Esophagus squamous epithelium (tissue), 5 donors: ENCODE data around the gene MRPS6. TPM values are rescaled to one million over a fixed set of nuclear protein-coding genes. Genes with fewer than 3 reads are reported as not detected.

ENCODE experiments used
- DNase-seq: peaks from one replicate; lab custom pipeline; 2025; lab: John Stamatoyannopoulos, UW
- H3K27ac ChIP-seq, 4 donors: fragments of 200-600 bp; sonication (generic); one replicate each; pipeline ENCODE4 v1.5.1; 2016 to 2019; ENCODE audit warnings: mild to moderate bottlenecking in 1 of 4
- H3K27me3 ChIP-seq, 4 donors: fragments of 200-600 bp; sonication (generic); 1 replicate in 3 of 4; 2 replicates in 1 of 4; pipeline versions ENCODE4 v1.5.1 to v1.6.0; 2017 to 2021; ENCODE audit warnings: antibody characterized with exemption in 1 of 4
- H3K36me3 ChIP-seq, 3 donors: fragments of 200-600 bp; sonication (generic); one replicate each; pipeline ENCODE4 v1.5.1; 2016 to 2019
- H3K4me1 ChIP-seq, 3 donors: fragments of 200-600 bp; sonication (generic); one replicate each; pipeline ENCODE4 v1.5.1; 2017 to 2019
- H3K4me3 ChIP-seq, 4 donors: fragments of 200-600 bp; sonication (generic); 1 replicate in 3 of 4; 2 replicates in 1 of 4; pipeline ENCODE4 v1.5.1; 2016 to 2019; ENCODE audit warnings: mild to moderate bottlenecking in 2 of 4, moderate library complexity in 1 of 4
- H3K9me3 ChIP-seq, 3 donors: fragments of 200-600 bp; sonication (generic); one replicate each; pipeline ENCODE4 v1.5.1; 2016 to 2019
- POLR2A ChIP-seq, 4 donors: fragments of 450-650 bp; IDR thresholded peaks; one replicate each; pipeline ENCODE4 v1.6.1; 2017; ENCODE audit warnings: antibody characterized with exemption in 4 of 4, mild to moderate bottlenecking in 4 of 4, moderate library complexity in 3 of 4
- WGBS, 2 donors: methylation state at CpG; one replicate each; pipeline ENCODE4 v1.1.5; 2018; 5-methylcytosine and 5-hydroxymethylcytosine counted together
- intact Hi-C: fragments of 100-400 bp; cut with DNase I; formaldehyde crosslinking; loops from one replicate; pipeline ENCODE4 v1.15.0; 2022
- total RNA-seq, 4 donors: library from RNA; depleted of rRNA; stranded (reverse); fragments of >200 nt; gene quantifications; one replicate each; pipeline ENCODE4 v1.1.0, GENCODE V29; 2016
- TF ChIP-seq, protein P1 (sequence below), 6 experiments: fragments of 450-650 bp in 4 of 6; fragments of 200-600 bp in 2 of 6; sonication (generic) in 2 of 6; IDR thresholded peaks; one replicate each; pipeline ENCODE4 v1.5.1; 2016 to 2019; ENCODE audit warnings: antibody characterized with exemption in 6 of 6, mild to moderate bottlenecking in 4 of 6, moderate library complexity in 4 of 6
- donor health status: DM: yes; HTN: yes; CAD: no.

Gene MRPS6
- total RNA-seq, 4 donors from 2014 or later = 13.4 to 32.2 (median 20.1) TPM

- no peaks in the 10 kb centered on the region for H3K27me3 ChIP-seq
- intact Hi-C loops = no loop called here
- H3K36me3 ChIP-seq = no peaks in the 10 kb centered on the region
- no peak overlapping the region for H3K4me3 ChIP-seq
- DNase-seq = no peak
- WGBS, 2 donors = 58 to 63% methylated on average over 3 of the region's 3 CpGs
- H3K27ac ChIP-seq = peak overlapping the region in 1 of 4 donors; percentile 21
- H3K4me1 ChIP-seq = no peaks in the 10 kb centered on the region
- no peaks in the 10 kb centered on the region for H3K9me3 ChIP-seq
- no peak for TF ChIP-seq POLR2A (IDR thresholded peaks at IDR 0.05)
- TF ChIP-seq, protein P1, sequence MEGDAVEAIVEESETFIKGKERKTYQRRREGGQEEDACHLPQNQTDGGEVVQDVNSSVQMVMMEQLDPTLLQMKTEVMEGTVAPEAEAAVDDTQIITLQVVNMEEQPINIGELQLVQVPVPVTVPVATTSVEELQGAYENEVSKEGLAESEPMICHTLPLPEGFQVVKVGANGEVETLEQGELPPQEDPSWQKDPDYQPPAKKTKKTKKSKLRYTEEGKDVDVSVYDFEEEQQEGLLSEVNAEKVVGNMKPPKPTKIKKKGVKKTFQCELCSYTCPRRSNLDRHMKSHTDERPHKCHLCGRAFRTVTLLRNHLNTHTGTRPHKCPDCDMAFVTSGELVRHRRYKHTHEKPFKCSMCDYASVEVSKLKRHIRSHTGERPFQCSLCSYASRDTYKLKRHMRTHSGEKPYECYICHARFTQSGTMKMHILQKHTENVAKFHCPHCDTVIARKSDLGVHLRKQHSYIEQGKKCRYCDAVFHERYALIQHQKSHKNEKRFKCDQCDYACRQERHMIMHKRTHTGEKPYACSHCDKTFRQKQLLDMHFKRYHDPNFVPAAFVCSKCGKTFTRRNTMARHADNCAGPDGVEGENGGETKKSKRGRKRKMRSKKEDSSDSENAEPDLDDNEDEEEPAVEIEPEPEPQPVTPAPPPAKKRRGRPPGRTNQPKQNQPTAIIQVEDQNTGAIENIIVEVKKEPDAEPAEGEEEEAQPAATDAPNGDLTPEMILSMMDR (IDR thresholded peaks at IDR 0.05) = no peak
Observed at GRCh38 chr21:34180407-34180806, 107.0 kb downstream of the MRPS6 start.

DNA sequence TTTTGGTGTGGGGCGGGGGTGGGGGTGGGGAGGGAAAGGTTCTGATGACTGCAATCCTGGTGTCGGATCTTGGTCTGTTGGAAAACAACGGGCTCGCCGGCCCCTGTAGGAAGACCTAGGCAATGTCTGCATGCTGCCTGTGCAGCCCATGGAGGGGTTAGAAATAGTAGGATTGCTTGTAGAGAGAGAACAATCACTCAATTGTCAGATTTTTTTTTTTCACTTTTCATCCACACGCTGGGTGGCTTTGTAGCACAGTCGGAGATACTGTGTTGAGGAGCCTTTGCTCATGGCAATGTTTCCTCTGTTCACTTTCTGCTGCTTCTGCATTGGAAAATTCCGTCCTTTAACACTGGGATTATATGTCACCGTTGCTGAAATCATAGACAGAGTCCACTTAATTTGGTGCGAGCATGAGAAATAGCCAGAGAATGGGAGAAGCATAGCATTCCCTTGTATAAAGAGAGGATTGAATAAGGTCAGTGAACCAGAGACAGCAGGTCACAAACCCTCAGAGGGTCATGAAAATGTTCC lies 107.5 kb downstream of the MRPS6 start:
- H3K36me3 ChIP-seq = no peaks in the 10 kb centered on the region
- DNase-seq = no peak
- WGBS, 2 donors = 65 to 73% methylated on average over 9 to 10 of the region's 10 CpGs
- H3K27ac ChIP-seq = peak overlapping the region in 1 of 4 donors; percentile 21
- intact Hi-C loops = no loop called here
- H3K9me3 ChIP-seq = no peaks in the 10 kb centered on the region
- H3K4me3 ChIP-seq = no peak overlapping the region
- no peaks in the 10 kb centered on the region for H3K27me3 ChIP-seq
- TF ChIP-seq, protein P1 (IDR thresholded peaks at IDR 0.05) = no peak
- no peak for TF ChIP-seq POLR2A (IDR thresholded peaks at IDR 0.05)
- no peaks in the 10 kb centered on the region for H3K4me1 ChIP-seq

- Histone ChIP-seq H3K27ac (peak overlapping the region in 1 of 4 donors; percentile 21), H3K27me3 (no peaks in the 10 kb centered on the region), H3K9me3 (no peaks in the 10 kb centered on the region), H3K4me1 (no peaks in the 10 kb centered on the region), H3K4me3 (no peak overlapping the region), H3K36me3 (no peaks in the 10 kb centered on the region)
- DNase-seq = no peak
- TF ChIP-seq POLR2A (IDR thresholded peaks at IDR 0.05) = no peak
- TF ChIP-seq, protein P1 (IDR thresholded peaks at IDR 0.05) = no peak
- intact Hi-C loops = no loop called here
- 84 to 86% methylated on average over 8 of the region's 8 CpGs for WGBS, 2 donors
Observed at GRCh38 chr21:34181431-34182039, 108.2 kb downstream of the MRPS6 start.

DNA sequence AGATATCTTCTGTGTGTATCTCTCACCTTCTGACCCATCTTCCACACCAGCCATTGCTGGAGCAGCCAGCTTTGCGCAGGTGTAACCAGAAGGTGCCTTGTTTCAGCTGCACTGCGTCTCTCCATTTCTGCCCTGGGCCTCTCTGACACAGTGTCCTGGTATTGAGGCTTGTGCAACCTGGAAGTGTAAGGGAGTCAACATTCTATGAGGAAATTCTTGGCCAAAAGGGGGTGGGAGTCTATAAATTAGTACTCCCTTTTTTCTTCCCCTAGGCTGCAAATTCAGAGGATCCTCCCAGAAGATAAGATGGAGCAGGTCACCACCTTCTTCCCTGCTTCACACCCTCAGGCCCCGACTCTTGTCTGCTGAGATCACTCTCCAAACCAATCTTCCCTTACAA lies 109.1 kb downstream of the MRPS6 start:
- Histone ChIP-seq H3K27me3 (no peaks in the 10 kb centered on the region), H3K27ac (no peak overlapping the region), H3K4me1 (no peaks in the 10 kb centered on the region), H3K9me3 (no peaks in the 10 kb centered on the region), H3K4me3 (no peak overlapping the region), H3K36me3 (no peaks in the 10 kb centered on the region)
- intact Hi-C loops = no loop called here
- TF ChIP-seq POLR2A (IDR thresholded peaks at IDR 0.05) = no peak
- TF ChIP-seq, protein P1 (IDR thresholded peaks at IDR 0.05) = no peak
- DNase-seq = no peak
- WGBS, 2 donors = 92 to 93% methylated on average over 3 of the region's 3 CpGs

DNA sequence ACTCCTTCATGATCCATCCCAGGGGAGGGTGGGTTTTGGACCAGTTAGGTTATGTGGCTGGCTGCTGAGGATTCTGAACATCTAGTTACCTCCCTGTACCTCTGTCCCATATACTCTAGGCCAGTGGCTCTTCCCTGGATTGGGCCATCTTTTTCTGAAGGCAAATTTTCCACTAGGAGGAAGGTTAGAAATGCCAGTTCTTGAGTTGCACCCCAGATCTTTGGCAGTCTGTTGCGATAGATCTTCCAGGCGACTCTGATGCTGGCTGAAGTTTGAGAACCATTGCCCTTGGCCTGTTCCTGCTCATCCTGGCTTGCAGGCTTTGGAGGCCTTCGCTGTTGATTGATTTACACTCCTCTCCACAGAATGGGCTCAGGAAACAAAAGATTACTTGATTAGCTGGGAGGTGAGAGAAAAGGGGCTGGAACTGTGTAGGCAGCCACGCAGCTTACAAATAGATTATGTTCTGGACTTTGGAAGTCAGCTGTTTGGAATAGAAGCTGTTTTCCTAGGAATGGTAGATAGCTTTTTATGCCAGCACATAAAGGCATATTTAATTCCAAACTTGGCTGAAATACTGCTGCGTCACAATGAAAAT lies 110.1 kb downstream of the MRPS6 start:
- H3K4me3 ChIP-seq = no peak overlapping the region
- no peaks in the 10 kb centered on the region for H3K9me3 ChIP-seq
- H3K4me1 ChIP-seq = no peaks in the 10 kb centered on the region
- TF ChIP-seq POLR2A (IDR thresholded peaks at IDR 0.05) = no peak
- TF ChIP-seq, protein P1 (IDR thresholded peaks at IDR 0.05) = no peak
- no peaks in the 10 kb centered on the region for H3K36me3 ChIP-seq
- 82 to 87% methylated on average over 5 of the region's 5 CpGs for WGBS, 2 donors
- intact Hi-C loops = no loop called here
- no peak overlapping the region for H3K27ac ChIP-seq
- no peak for DNase-seq
- no peaks in the 10 kb centered on the region for H3K27me3 ChIP-seq
